Aorta (tissue), 5 donors: Measurements from ENCODE around the gene C16orf96. TPM values are rescaled to one million over a fixed set of nuclear protein-coding genes. Genes with fewer than 3 reads are reported as not detected.
A peak's percentile ranks its signal among the peaks of the same experiment; 100 is the strongest.

Experiments used
- ATAC-seq: fragments of 200-7000 bp; cut with Tn5 transposase; one replicate; pipeline ENCODE4 v1.9.1; 2022; ENCODE audit warnings: moderate library complexity; ENCODE audit not compliant: low FRiP score
- DNase-seq, 2 donors: peaks; one replicate each; pipeline ENCODE4 v3.0.0-alpha.2; 2020
- H3K27ac ChIP-seq, 2 donors: one replicate each; pipeline ENCODE4 v1.5.1; 2013; ENCODE audit warnings: low read length in 2 of 2, mild to moderate bottlenecking in 2 of 2, moderate library complexity in 2 of 2, control low read depth in 1 of 2, inconsistent platforms in 1 of 2, low read depth in 1 of 2
- H3K27me3 ChIP-seq, 2 donors: one replicate each; pipeline ENCODE4 v1.6.1; 2013; ENCODE audit warnings: control low read depth in 1 of 2, low read length in 1 of 2, mild to moderate bottlenecking in 1 of 2, moderate library complexity in 1 of 2; ENCODE audit not compliant: insufficient read depth in 2 of 2, control insufficient read depth in 1 of 2
- H3K36me3 ChIP-seq, 2 donors: one replicate each; pipeline ENCODE4 v1.6.1; 2013; ENCODE audit warnings: control low read depth in 1 of 2, low read length in 1 of 2, mild to moderate bottlenecking in 1 of 2; ENCODE audit not compliant: insufficient read depth in 2 of 2, control insufficient read depth in 1 of 2
- H3K4me1 ChIP-seq, 2 donors: one replicate each; pipeline ENCODE4 v1.6.1; 2013; ENCODE audit warnings: low read length in 2 of 2, control low read depth in 1 of 2, mild to moderate bottlenecking in 1 of 2, moderate library complexity in 1 of 2; ENCODE audit not compliant: insufficient read depth in 2 of 2, control insufficient read depth in 1 of 2
- H3K4me3 ChIP-seq, 2 donors: one replicate each; pipeline ENCODE4 v1.5.1; 2013; ENCODE audit warnings: low read length in 2 of 2, control low read depth in 1 of 2, mild to moderate bottlenecking in 1 of 2
- H3K9me3 ChIP-seq: one replicate; pipeline ENCODE4 v1.6.1; 2013; ENCODE audit warnings: mild to moderate bottlenecking, low read length; ENCODE audit not compliant: control insufficient read depth
- WGBS, 2 donors: extraction: QIAGEN DNeasy Blood & Tissue Kit; methylation state at CpG; one replicate each; pipeline ENCODE4 v1.1.7; 2013; 5-methylcytosine and 5-hydroxymethylcytosine counted together
- intact Hi-C, 2 donors: fragments of 100-400 bp; cut with DNase I; formaldehyde crosslinking; loops; one replicate each; pipeline versions ENCODE4 v1.14.2 to v1.15.0; 2022
- polyA plus RNA-seq, 2 donors: library from polyadenylated mRNA; stranded (reverse); fragments of 200-250 nt; gene quantifications; one replicate each; pipeline ENCODE4 v1.2.3, GENCODE V29; 2013
- total RNA-seq, 2 donors: library from RNA; stranded (reverse); fragmentation: NEBNext Ultra II Directional; extraction: Animal tissue kit (Norgen Biotek cat#: 25700); gene quantifications; one replicate each; pipeline ENCODE4 v1.2.1, GENCODE V29; 2021
- donor health status: healthy with polysubstance abuse.
- donor health status: Bipolar disorder and iron deficiency.
- donor health status: DM: no; HTN: no; CAD: no.
- donor health status: DM: no; HTN: no; CAD: no.
- donor health status: DM: yes; HTN: yes; CAD: no.

C16orf96 gene
- total and polyA plus RNA-seq, 4 donors, result 0.13 to 0.24 TPM; not detected in 2

DNA sequence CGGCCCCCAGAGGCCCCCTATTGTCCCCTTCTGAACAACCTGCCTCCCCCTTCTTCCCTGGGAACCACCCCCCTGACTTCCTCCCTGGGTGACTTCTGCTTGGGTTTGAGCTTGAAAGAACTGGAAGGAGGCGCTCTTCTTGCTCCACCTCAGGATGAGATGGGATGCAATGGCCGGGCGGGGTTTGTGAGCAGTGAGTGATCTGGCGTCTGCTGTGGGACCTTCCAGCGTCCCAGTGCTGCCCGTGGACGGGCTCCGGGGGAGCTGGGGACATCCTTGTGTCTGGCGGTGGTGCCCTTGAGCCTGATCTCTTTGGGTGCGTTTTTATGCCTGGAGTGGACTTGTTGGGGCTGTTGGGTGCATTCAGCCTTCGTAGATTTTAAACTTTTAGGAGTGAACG, 80.1 kb downstream of the C16orf96 start:
- DNase-seq (no peak), ATAC-seq (no peak)
- intact Hi-C loops, result no loop called here
- Histone ChIP-seq H3K27me3 (no peaks in the 10 kb centered on the region), H3K4me1 (no peaks in the 10 kb centered on the region), H3K27ac (no peak overlapping the region), H3K4me3 (no peak overlapping the region), H3K9me3 (no peaks in the 10 kb centered on the region), H3K36me3 (no peaks in the 10 kb centered on the region)
- WGBS, 2 donors, result 91 to 92% methylated on average over 13 of the region's 13 CpGs

DNA sequence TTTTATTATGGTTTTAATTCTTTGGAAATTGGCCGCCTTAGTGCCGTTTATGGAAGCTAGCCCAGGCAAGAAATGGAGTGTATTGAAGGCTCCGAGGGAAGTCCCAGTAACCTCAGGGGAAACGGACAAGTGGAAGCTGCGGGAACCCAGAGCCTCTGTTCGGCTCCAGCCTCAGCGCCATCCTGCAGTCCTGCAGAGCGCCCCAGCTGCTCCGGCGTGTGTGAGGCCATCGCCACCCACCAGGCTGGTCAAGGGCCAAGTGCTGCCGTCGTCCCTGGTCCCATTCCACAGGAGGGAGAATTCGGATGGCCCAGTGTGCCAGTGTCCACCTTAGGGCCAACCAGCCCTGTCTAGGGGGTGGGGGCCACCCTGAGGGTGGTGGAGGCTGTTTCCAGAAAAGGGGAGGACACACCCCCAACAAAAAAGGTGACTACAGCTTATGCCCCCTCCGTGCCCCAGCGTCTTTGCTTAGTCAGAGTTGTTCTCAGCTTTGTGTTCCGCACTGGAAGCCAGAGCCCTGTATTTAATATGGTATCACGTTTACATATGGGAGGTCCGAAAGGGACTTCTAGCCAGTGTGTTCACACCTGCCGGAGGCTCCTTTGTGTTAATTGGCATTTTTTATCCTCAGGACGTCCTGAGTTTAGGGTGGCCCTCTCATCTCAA, 81.5 kb downstream of the C16orf96 start:
- WGBS, 2 donors, result 48 to 50% methylated on average over 21 of the region's 21 CpGs
- DNase-seq (no peak), ATAC-seq (peak; percentile 29)
- H3K27me3 ChIP-seq, result no peaks in the 10 kb centered on the region
- intact Hi-C loops, result no loop called here
- H3K4me3 ChIP-seq, result no peak overlapping the region
- H3K4me1 ChIP-seq, result no peaks in the 10 kb centered on the region
- no peaks in the 10 kb centered on the region for H3K9me3 ChIP-seq
- no peaks in the 10 kb centered on the region for H3K36me3 ChIP-seq
- no peak overlapping the region for H3K27ac ChIP-seq

DNA sequence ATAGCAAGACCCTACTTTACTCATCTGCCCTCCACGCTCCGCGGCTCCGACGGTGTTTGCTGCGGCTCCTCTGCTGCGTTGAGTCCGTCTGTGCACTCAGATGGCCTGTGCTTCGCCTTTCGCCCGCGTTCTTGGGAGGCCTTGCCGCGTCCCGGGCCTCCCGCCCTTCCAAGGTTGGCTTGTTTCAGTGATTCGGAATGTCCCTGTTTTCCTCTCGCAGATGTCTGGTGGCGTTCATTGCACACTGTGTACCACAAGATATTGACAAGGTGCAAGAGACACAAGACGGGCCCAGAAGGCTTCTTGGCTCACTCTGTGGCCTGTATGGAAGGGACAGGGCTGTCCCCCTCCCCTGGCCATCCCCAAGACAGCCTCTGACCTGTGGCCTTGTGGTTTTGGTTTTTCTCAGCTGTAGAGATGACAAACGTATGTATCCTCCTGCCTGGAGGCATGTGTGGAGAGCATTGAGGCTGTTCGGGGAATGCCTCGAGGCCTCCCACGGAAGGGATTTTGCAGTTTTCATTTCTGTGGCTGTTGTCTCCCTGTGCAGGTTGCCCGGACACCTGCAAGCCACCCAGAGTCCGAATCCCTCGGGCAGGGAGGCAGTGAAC, 83.9 kb downstream of the C16orf96 start:
- Histone ChIP-seq H3K4me3 (no peak overlapping the region), H3K4me1 (no peaks in the 10 kb centered on the region), H3K9me3 (no peaks in the 10 kb centered on the region), H3K27ac (no peak overlapping the region), H3K36me3 (no peaks in the 10 kb centered on the region), H3K27me3 (no peaks in the 10 kb centered on the region)
- DNase-seq, result no peak
- no peak for ATAC-seq
- WGBS, 2 donors, result 85 to 87% methylated on average over 27 of the region's 27 CpGs
- intact Hi-C loops, result no loop called here

DNA sequence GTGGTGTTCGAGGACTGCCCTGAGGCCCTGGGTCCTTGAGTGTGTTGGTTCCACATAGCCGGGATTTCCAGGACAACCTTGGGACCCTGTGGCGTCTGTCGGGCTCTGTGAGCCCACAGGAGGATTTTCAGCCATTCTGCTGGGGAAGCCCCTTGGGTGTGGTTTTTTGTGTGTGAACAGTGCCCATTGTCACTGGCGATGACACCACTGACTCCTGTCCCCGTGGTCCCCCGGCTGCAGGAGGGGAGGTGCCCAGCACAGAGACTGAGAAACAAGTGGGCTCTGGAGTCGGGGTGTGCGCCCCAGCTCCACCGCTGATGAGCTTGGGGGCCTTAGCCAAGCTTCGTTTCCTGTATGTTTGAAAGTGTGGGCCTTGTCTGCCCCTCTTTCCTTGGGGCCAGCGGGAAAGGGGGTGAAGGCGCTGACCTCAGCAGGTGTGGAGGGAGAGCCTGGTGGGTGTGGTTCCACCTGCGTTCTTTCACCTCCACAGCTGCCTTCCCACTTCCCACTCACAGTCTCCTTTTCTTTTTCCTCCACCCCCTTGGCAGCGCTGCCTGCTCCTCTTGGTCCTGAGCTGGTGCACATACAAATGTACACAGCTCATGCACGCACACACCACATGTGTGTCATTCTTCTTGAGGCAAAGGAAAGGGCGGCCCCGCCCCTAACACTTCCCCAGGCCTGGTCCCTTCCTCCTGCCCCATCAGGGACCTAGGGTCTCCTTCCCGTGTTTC, 84.6 kb downstream of the C16orf96 start:
- Histone ChIP-seq H3K4me1 (no peaks in the 10 kb centered on the region), H3K27ac (no peak overlapping the region), H3K4me3 (no peak overlapping the region), H3K36me3 (no peaks in the 10 kb centered on the region), H3K9me3 (no peaks in the 10 kb centered on the region), H3K27me3 (no peaks in the 10 kb centered on the region)
- intact Hi-C loops, result no loop called here
- WGBS, 2 donors, result 85 to 86% methylated on average over 19 of the region's 19 CpGs
- ATAC-seq, result no peak
- DNase-seq, result no peak

DNA sequence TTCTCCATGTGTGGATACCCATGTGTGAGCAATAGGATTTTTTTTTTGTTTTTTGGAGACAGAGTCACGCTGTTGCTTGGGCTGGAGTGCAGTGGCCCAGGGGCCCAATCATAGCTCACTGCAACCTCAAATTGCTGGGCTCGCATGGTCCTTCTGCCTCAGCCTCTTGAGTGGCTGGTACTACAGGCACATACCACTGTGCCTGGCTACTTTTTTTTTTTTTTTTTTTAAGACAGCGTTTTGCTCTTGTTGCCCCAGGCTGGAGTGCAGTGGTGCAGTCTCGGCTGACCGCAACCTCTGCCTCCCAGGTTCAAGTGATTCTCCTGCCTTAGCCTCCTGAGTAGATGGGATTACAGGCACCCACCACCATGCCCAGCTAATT, 85.2 kb downstream of the C16orf96 start:
- H3K4me1 ChIP-seq, result no peaks in the 10 kb centered on the region
- H3K36me3 ChIP-seq, result no peaks in the 10 kb centered on the region
- 84% methylated on average over 5 of the region's 5 CpGs for WGBS, 2 donors
- DNase-seq, result no peak
- no peaks in the 10 kb centered on the region for H3K27me3 ChIP-seq
- ATAC-seq, result no peak
- H3K27ac ChIP-seq, result no peak overlapping the region
- no peaks in the 10 kb centered on the region for H3K9me3 ChIP-seq
- no peak overlapping the region for H3K4me3 ChIP-seq
- intact Hi-C loops, result no loop called here

DNA sequence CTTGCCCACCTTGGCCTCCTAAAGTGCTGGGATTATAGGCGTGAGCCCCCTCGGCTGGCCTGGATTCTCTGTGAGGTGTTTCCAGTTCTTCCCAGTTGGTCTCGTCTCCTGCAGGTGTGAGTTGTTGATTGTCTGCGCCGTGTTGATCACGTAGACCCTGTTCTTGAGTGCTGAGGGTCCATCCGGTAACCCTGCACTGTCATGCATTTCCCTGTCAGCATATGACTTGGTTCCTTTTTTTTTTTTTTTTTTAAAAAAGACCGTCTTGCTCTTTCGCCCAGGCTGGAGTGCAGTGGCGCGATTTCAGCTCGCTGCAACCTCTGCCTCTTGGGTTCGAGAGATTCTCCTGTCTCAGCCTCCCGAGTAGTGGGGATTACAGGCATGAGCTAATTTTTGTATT, 85.8 kb downstream of the C16orf96 start:
- Histone ChIP-seq H3K9me3 (no peaks in the 10 kb centered on the region), H3K4me3 (no peak overlapping the region), H3K27ac (no peak overlapping the region), H3K27me3 (no peaks in the 10 kb centered on the region), H3K36me3 (no peaks in the 10 kb centered on the region), H3K4me1 (no peaks in the 10 kb centered on the region)
- WGBS, 2 donors, result 93% methylated on average over 14 of the region's 14 CpGs
- no peak for DNase-seq
- intact Hi-C loops, result no loop called here
- no peak for ATAC-seq

DNA sequence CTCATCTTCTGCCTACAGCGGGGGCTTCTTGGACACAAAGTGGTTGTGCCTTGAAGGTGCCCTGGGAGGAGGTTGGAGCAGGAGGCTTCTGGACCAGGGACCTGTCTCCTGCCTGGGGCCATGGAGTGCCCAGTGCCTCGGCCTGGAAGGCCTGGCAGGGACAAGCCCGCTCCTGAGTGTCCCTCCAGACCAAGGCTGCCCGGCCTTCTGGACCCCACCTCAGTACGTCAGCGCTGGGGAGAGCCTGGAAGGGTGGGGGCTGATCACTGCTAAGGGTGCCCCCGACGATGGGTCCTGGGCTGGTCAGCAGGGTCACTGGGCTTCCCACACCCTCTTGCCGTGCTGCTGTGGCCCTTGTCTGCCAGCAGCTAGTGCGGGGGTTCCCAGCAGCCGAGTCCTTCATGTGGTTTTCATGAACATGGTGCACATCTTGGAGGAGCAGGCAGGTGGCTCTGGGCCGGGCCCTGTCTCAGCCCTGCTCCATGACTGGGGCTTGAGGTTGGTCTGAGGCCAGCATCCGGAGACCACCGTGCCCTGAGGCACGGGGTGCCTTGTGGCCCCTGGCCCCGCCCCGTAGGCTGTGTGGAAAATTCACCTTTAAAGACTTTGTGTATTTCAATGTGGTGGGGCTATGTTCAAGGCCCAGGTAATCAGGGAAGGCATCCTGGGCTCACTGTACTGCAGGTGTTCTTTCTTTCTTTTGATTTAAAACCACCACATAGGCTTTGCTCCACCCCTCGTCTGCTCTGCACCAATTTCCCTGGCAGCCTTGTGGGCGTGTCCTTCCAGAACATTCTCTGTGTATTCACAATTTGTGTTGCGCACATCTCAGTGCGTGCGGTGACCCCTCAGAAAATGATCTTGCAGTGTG, 90.9 kb downstream of the C16orf96 start:
- intact Hi-C loops, result no loop called here
- no peaks in the 10 kb centered on the region for H3K27me3 ChIP-seq
- H3K36me3 ChIP-seq, result peaks cover 0 to 2% of the 10 kb centered on the region in 2 donors
- H3K9me3 ChIP-seq, result no peaks in the 10 kb centered on the region
- no peak for DNase-seq
- 95% methylated on average over 22 of the region's 22 CpGs for WGBS, 2 donors
- no peak overlapping the region for H3K27ac ChIP-seq
- H3K4me3 ChIP-seq, result no peak overlapping the region
- ATAC-seq, result no peak
- no peaks in the 10 kb centered on the region for H3K4me1 ChIP-seq

DNA sequence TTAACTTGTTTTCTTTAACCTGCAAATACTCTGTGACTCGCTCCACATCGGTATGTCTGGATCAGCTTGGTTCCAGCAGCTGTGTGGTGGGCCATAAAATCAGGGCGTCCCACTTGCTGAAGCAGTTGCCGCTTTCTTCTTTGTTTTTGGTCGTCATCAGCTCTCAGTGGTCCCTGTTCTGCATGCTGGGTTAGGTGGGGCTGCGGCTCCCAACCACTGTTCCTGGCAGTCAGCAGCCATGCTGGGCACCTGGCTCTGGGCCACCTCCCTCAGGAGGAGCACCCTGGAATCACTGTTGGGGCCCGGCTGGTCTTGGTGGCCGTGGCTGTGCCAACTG, 91.5 kb downstream of the C16orf96 start:
- peaks cover 0 to 2% of the 10 kb centered on the region in 2 donors for H3K36me3 ChIP-seq

More for the DNA sequence above, 91.5 kb downstream of the C16orf96 start:
- Histone ChIP-seq H3K27ac (no peak overlapping the region), H3K27me3 (no peaks in the 10 kb centered on the region), H3K4me1 (no peaks in the 10 kb centered on the region), H3K9me3 (no peaks in the 10 kb centered on the region), H3K4me3 (no peak overlapping the region)
- intact Hi-C loops, result no loop called here
- WGBS, 2 donors, result 94 to 97% methylated on average over 8 of the region's 8 CpGs
- ATAC-seq (no peak), DNase-seq (no peak)
